CD4-positive, CD25-positive, alpha-beta regulatory T cell (primary cell): ENCODE results near the gene MYBBP1A. TPM values are rescaled to one million over a fixed set of nuclear protein-coding genes. Genes with fewer than 3 reads are reported as not detected.

Source experiments
- ATAC-seq, 2 donors: fragments of 150-1000 bp; cut with Tn5 transposase; one replicate each; pipeline ENCODE4 v1.10.0; 2021; ENCODE audit warnings: low read depth in 2 of 2, moderate number of reproducible peaks in 2 of 2, moderate library complexity in 1 of 2
- DNase-seq, 3 donors: peaks; one replicate each; pipeline versions ENCODE4 v3.0.0 to v3.0.0-alpha.2; 2012 to 2022; ENCODE audit warnings: mixed read lengths in 1 of 3
- H3K27ac ChIP-seq: one replicate; pipeline ENCODE4 v1.7.0; 2013; ENCODE audit warnings: mild to moderate bottlenecking, low read length; ENCODE audit not compliant: insufficient read depth, poor library complexity, severe bottlenecking
- H3K27me3 ChIP-seq: one replicate; pipeline ENCODE4 v1.7.0; 2013; ENCODE audit warnings: low read length; ENCODE audit not compliant: control insufficient read depth, insufficient read depth
- H3K36me3 ChIP-seq: one replicate; pipeline ENCODE4 v1.7.0; 2013; ENCODE audit warnings: mild to moderate bottlenecking, low read length, moderate library complexity; ENCODE audit not compliant: control insufficient read depth, insufficient read depth
- H3K4me1 ChIP-seq: 2 replicates; pipeline ENCODE4 v1.7.0; 2013; ENCODE audit warnings: mild to moderate bottlenecking, low read length; ENCODE audit not compliant: insufficient read depth, control insufficient read depth, poor library complexity, severe bottlenecking
- H3K4me3 ChIP-seq: one replicate; pipeline ENCODE4 v1.7.0; 2013; ENCODE audit warnings: low read depth, mild to moderate bottlenecking, low read length, moderate library complexity
- H3K9me3 ChIP-seq, 2 experiments: 1 replicate in 1 of 2; 2 replicates in 1 of 2; pipeline ENCODE4 v1.7.0; 2013; ENCODE audit warnings: low read length in 2 of 2, mild to moderate bottlenecking in 1 of 2, moderate library complexity in 1 of 2; ENCODE audit not compliant: control insufficient read depth in 2 of 2
- H3K27ac Mint-ChIP-seq, 3 donors: one replicate each; pipeline ENCODE4 v1.8.0; 2020 to 2022; ENCODE audit warnings: mild to moderate bottlenecking in 3 of 3, mixed read lengths in 3 of 3, moderate library complexity in 2 of 3
- H3K27me3 Mint-ChIP-seq: one replicate; pipeline ENCODE4 v1.8.0; 2022; ENCODE audit warnings: mild to moderate bottlenecking, mixed read lengths
- H3K36me3 Mint-ChIP-seq: one replicate; pipeline ENCODE4 v1.8.0; 2020; ENCODE audit warnings: mixed read lengths
- H3K4me1 Mint-ChIP-seq, 4 donors: one replicate each; pipeline ENCODE4 v1.8.0; 2020 to 2022; ENCODE audit warnings: mixed read lengths in 4 of 4, mild to moderate bottlenecking in 1 of 4
- H3K4me3 Mint-ChIP-seq, 4 donors: one replicate each; pipeline ENCODE4 v1.8.0; 2020 to 2022; ENCODE audit warnings: mild to moderate bottlenecking in 4 of 4, mixed read lengths in 4 of 4, moderate library complexity in 3 of 4
- H3K9me3 Mint-ChIP-seq, 7 donors: one replicate each; pipeline ENCODE4 v1.8.0; 2020 to 2022; ENCODE audit warnings: mixed read lengths in 7 of 7, mild to moderate bottlenecking in 3 of 7, moderate library complexity in 2 of 7
- polyA plus RNA-seq, 4 donors: library from polyadenylated mRNA; unstranded; fragments of 300-500 nt; fragmentation: Illumina TruSeq; gene quantifications; one replicate each; pipeline ENCODE4 v1.2.3, GENCODE V29; 2021
- total RNA-seq: library from RNA; stranded (reverse); gene quantifications from one replicate; pipeline ENCODE4 v1.2.3, GENCODE V29; 2022

Gene MYBBP1A
- total and polyA plus RNA-seq, 5 donors from 2014 or later, result 7.7 to 59.3 (median 12.2) TPM

GRCh38 chr17:4574448-4575045 lies 19.4 kb upstream of the MYBBP1A start:
- no peak for ATAC-seq
- peaks cover 3% of the 10 kb centered on the region for H3K4me1 ChIP-seq
- no peak overlapping the region for H3K27ac ChIP-seq
- no peaks in the 10 kb centered on the region for H3K9me3 ChIP-seq
- peaks cover 0 to 4% (median 0%) of the 10 kb centered on the region in 4 donors for H3K4me1 Mint-ChIP-seq
- no peaks in the 10 kb centered on the region for H3K36me3 ChIP-seq
- H3K36me3 Mint-ChIP-seq, result no peaks in the 10 kb centered on the region
- H3K4me3 ChIP-seq, result no peak overlapping the region
- peaks cover 4% of the 10 kb centered on the region for H3K27me3 Mint-ChIP-seq
- no peaks in the 10 kb centered on the region for H3K9me3 Mint-ChIP-seq
- no peak overlapping the region for H3K27ac Mint-ChIP-seq
- no peak overlapping the region for H3K4me3 Mint-ChIP-seq
- H3K27me3 ChIP-seq, result peaks cover 6% of the 10 kb centered on the region
- DNase-seq, result no peak

- peaks cover 4% of the 10 kb centered on the region for H3K27me3 Mint-ChIP-seq
- DNase-seq (peak in 1 of 3 donors; percentile 44), ATAC-seq (peak; percentile 72 to 79)
- H3K4me3 Mint-ChIP-seq, result no peak overlapping the region
- H3K36me3 Mint-ChIP-seq, result no peaks in the 10 kb centered on the region
- no peak overlapping the region for H3K27ac Mint-ChIP-seq
- Histone ChIP-seq H3K4me1 (peaks cover 3% of the 10 kb centered on the region), H3K4me3 (no peak overlapping the region), H3K27ac (no peak overlapping the region), H3K27me3 (peaks cover 6% of the 10 kb centered on the region), H3K36me3 (no peaks in the 10 kb centered on the region), H3K9me3 (no peaks in the 10 kb centered on the region)
- H3K4me1 Mint-ChIP-seq, result peaks cover 0 to 4% (median 0%) of the 10 kb centered on the region in 4 donors
- no peaks in the 10 kb centered on the region for H3K9me3 Mint-ChIP-seq
Measured at GRCh38 chr17:4573669-4574068, 18.5 kb upstream of the MYBBP1A start.

GRCh38 chr17:4573115-4573514 lies 17.9 kb upstream of the MYBBP1A start:
- no peaks in the 10 kb centered on the region for H3K36me3 Mint-ChIP-seq

GRCh38 chr17:4572131-4572530 lies 16.9 kb upstream of the MYBBP1A start:
- ATAC-seq, result no peak
- DNase-seq, result no peak
- no peak overlapping the region for H3K4me3 Mint-ChIP-seq
- H3K27me3 Mint-ChIP-seq, result peaks cover 4% of the 10 kb centered on the region
- peaks cover 0 to 4% (median 0%) of the 10 kb centered on the region in 4 donors for H3K4me1 Mint-ChIP-seq
- Histone ChIP-seq H3K9me3 (no peaks in the 10 kb centered on the region), H3K4me3 (no peak overlapping the region), H3K4me1 (peaks cover 3% of the 10 kb centered on the region), H3K36me3 (no peaks in the 10 kb centered on the region), H3K27me3 (peaks cover 6% of the 10 kb centered on the region), H3K27ac (no peak overlapping the region)
- no peaks in the 10 kb centered on the region for H3K36me3 Mint-ChIP-seq
- no peaks in the 10 kb centered on the region for H3K9me3 Mint-ChIP-seq
- no peak overlapping the region for H3K27ac Mint-ChIP-seq

More at GRCh38 chr17:4573115-4573514, 17.9 kb upstream of the MYBBP1A start:
- Histone ChIP-seq H3K27me3 (peaks cover 6% of the 10 kb centered on the region), H3K4me1 (peaks cover 3% of the 10 kb centered on the region), H3K4me3 (no peak overlapping the region), H3K9me3 (no peaks in the 10 kb centered on the region), H3K27ac (no peak overlapping the region), H3K36me3 (no peaks in the 10 kb centered on the region)
- no peak for DNase-seq
- H3K9me3 Mint-ChIP-seq, result no peaks in the 10 kb centered on the region
- H3K27me3 Mint-ChIP-seq, result peaks cover 4% of the 10 kb centered on the region
- peaks cover 0 to 4% (median 0%) of the 10 kb centered on the region in 4 donors for H3K4me1 Mint-ChIP-seq
- no peak for ATAC-seq
- H3K27ac Mint-ChIP-seq, result no peak overlapping the region
- H3K4me3 Mint-ChIP-seq, result no peak overlapping the region

GRCh38 chr17:4569591-4569990 lies 14.4 kb upstream of the MYBBP1A start:
- ATAC-seq (no peak), DNase-seq (peak in 1 of 3 donors; percentile 26)
- H3K4me3 Mint-ChIP-seq, result peak overlapping the region in 1 of 4 donors; percentile 12
- H3K36me3 Mint-ChIP-seq, result no peaks in the 10 kb centered on the region
- Histone ChIP-seq H3K4me1 (peaks cover 3% of the 10 kb centered on the region), H3K9me3 (no peaks in the 10 kb centered on the region), H3K27me3 (peaks cover 6% of the 10 kb centered on the region), H3K4me3 (no peak overlapping the region), H3K36me3 (no peaks in the 10 kb centered on the region), H3K27ac (no peak overlapping the region)
- H3K27ac Mint-ChIP-seq, result no peak overlapping the region
- H3K4me1 Mint-ChIP-seq, result peaks cover 6 to 14% (median 9%) of the 10 kb centered on the region in 4 donors
- H3K27me3 Mint-ChIP-seq, result peaks cover 17% of the 10 kb centered on the region
- no peaks in the 10 kb centered on the region for H3K9me3 Mint-ChIP-seq

GRCh38 chr17:4566785-4567184 lies 11.6 kb upstream of the MYBBP1A start:
- H3K4me1 ChIP-seq, result peaks cover 8% of the 10 kb centered on the region
- H3K27ac ChIP-seq, result no peak overlapping the region
- no peaks in the 10 kb centered on the region for H3K36me3 ChIP-seq
- DNase-seq (peak in 1 of 3 donors; percentile 57), ATAC-seq (peak in 1 of 2 donors; percentile 42)
- peak overlapping the region in 1 of 3 donors; percentile 21 for H3K27ac Mint-ChIP-seq
- H3K9me3 ChIP-seq, result no peaks in the 10 kb centered on the region
- H3K9me3 Mint-ChIP-seq, result no peaks in the 10 kb centered on the region
- H3K27me3 Mint-ChIP-seq, result peaks cover 17% of the 10 kb centered on the region
- no peak overlapping the region for H3K4me3 ChIP-seq
- H3K36me3 Mint-ChIP-seq, result no peaks in the 10 kb centered on the region
- H3K4me1 Mint-ChIP-seq, result peaks cover 6 to 33% (median 18%) of the 10 kb centered on the region in 4 donors
- H3K4me3 Mint-ChIP-seq, result no peak overlapping the region
- H3K27me3 ChIP-seq, result peaks cover 6% of the 10 kb centered on the region

GRCh38 chr17:4565209-4566141 lies 10.3 kb upstream of the MYBBP1A start:
- H3K36me3 Mint-ChIP-seq, result no peaks in the 10 kb centered on the region

More at GRCh38 chr17:4565209-4566141, 10.3 kb upstream of the MYBBP1A start:
- Mint-ChIP-seq H3K27me3 (peaks cover 17% of the 10 kb centered on the region), H3K4me1 (peaks cover 6 to 34% (median 19%) of the 10 kb centered on the region in 4 donors), H3K27ac (no peak overlapping the region), H3K4me3 (peak overlapping the region in 2 of 4 donors; percentile 41 to 53), H3K9me3 (no peaks in the 10 kb centered on the region)
- Histone ChIP-seq H3K36me3 (no peaks in the 10 kb centered on the region), H3K4me1 (peaks cover 8% of the 10 kb centered on the region), H3K27me3 (no peaks in the 10 kb centered on the region), H3K4me3 (peak overlapping the region; percentile 37), H3K9me3 (no peaks in the 10 kb centered on the region), H3K27ac (no peak overlapping the region)
- peak; percentile 35 to 76 (median 51) for DNase-seq
- ATAC-seq, result peak; percentile 58 to 69
